GM13976 (cell line): Measurements from ENCODE around the gene SMS.

Experiments
- DNase-seq: peaks from one replicate; pipeline ENCODE4 v3.0.0; 2012; ENCODE audit warnings: low spot score
- CTCF ChIP-seq: IDR thresholded peaks from 2 replicates; pipeline ENCODE4 v1.5.1; 2012; ENCODE audit warnings: borderline replicate concordance, mild to moderate bottlenecking; ENCODE audit not compliant: insufficient read depth; ENCODE audit errors: extremely low read depth, missing control alignments, control extremely low read depth
- in situ Hi-C: fragments of 300-500 bp; cut with MboI; formaldehyde crosslinking; loops from one replicate; pipeline ENCODE4 v1.12.0; 2022; ENCODE audit warnings: low sequenced_read_pairs, mixed read lengths, inconsistent platforms; ENCODE audit not compliant: unreplicated experiment

Gene SMS

GRCh38 chrX:21940356-21940829 lies at the start of gene SMS:
Gene SMS, plus strand, starts transcription at chrX:21940709. Its CDS starts 116 bp downstream, at chrX:21940825.
- in situ Hi-C loops, result no loop called here
- no peak for TF ChIP-seq CTCF
- peak; percentile 78 for DNase-seq

- no peak for TF ChIP-seq CTCF
- in situ Hi-C loops, result no loop called here
- no peak for DNase-seq
Measured at GRCh38 chrX:21905313-21905712, 35.2 kb upstream of the SMS start.

- no peak for TF ChIP-seq CTCF
- DNase-seq, result no peak
- in situ Hi-C loops, result no loop called here
Measured at GRCh38 chrX:21905953-21906352, 34.6 kb upstream of the SMS start.

- no peak for DNase-seq
- no peak for TF ChIP-seq CTCF
- in situ Hi-C loops, result no loop called here
Measured at GRCh38 chrX:21907260-21907659, 33.2 kb upstream of the SMS start.

GRCh38 chrX:21911481-21911880 lies 29.0 kb upstream of the SMS start:
- in situ Hi-C loops, result no loop called here
- no peak for TF ChIP-seq CTCF
- no peak for DNase-seq

GRCh38 chrX:21912220-21912619 lies 28.3 kb upstream of the SMS start:
- in situ Hi-C loops, result no loop called here
- TF ChIP-seq CTCF, result no peak
- no peak for DNase-seq

- TF ChIP-seq CTCF, result no peak
- DNase-seq, result no peak
- in situ Hi-C loops, result no loop called here
Measured at GRCh38 chrX:21912989-21913388, 27.5 kb upstream of the SMS start.
